ENCODE measurements around the gene ZCRB1.

The ZCRB1 gene

GRCh38 chr12:42278128-42278510 is 47.8 kb downstream of the ZCRB1 start:
- DNase-seq (ENCODE audit: low read depth), result no peak

GRCh38 chr12:42277396-42278127 is 48.3 kb downstream of the ZCRB1 start:
- no peak for DNase-seq (ENCODE audit: low read depth)

- no peak for DNase-seq (ENCODE audit: low read depth)
Observed at GRCh38 chr12:42275499-42275898, 50.4 kb downstream of the ZCRB1 start.

GRCh38 chr12:42273706-42274105 is 52.2 kb downstream of the ZCRB1 start:
- no peak for DNase-seq (ENCODE audit: low read depth)

- DNase-seq (ENCODE audit: low read depth), result no peak
Observed at GRCh38 chr12:42270596-42270995, 55.3 kb downstream of the ZCRB1 start.

GRCh38 chr12:42267413-42268190 is 58.3 kb downstream of the ZCRB1 start:
- DNase-seq (ENCODE audit: low read depth), result no peak

GRCh38 chr12:42266579-42267230 is 59.2 kb downstream of the ZCRB1 start:
- no peak for DNase-seq (ENCODE audit: low read depth)

GRCh38 chr12:42262271-42262670 is 63.6 kb downstream of the ZCRB1 start:
- DNase-seq (ENCODE audit: low read depth), result no peak

Measured in activated T-cell treated with anti-CD3 and anti-CD28 coated beads for 48 hours (primary cell).